GM21717 (cell line): ENCODE results near the gene RHOT1.

Experiments
- ATAC-seq: cut with Tn5 transposase; IDR thresholded peaks from one replicate; pipeline ENCODE4 v1.9.1; 2021; ENCODE audit warnings: mild to moderate bottlenecking, moderate library complexity; ENCODE audit not compliant: unreplicated experiment

The RHOT1 gene

GRCh38 chr17:32266389-32267301 lies 124.3 kb downstream of the RHOT1 start:
- ATAC-seq: no peak

DNA sequence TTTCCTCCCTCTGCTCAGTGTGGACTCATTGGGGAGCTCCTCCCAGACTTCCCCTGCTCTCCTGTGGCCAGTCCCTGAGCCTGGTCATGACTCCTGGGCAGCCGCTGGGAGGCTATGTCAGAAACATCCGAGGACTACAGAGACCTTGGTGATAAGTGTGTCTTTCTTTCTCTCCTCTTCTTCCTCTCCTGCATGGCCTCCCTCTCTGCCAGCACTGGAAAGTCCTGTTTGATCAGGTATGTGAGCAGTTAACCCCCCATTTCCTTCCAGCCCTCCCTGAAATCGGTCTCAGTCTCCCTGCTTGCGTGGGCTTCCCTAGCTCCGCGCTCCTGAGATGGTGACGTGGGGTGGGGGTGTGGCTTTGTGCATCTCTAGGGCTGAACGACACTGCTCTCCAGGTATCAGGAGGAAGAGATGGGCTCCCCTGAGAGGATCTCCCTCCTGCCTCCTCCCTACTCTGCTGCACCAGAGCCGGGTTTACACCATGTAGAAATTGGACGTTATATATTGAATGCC lies 125.4 kb downstream of the RHOT1 start:
- ATAC-seq: no peak

DNA sequence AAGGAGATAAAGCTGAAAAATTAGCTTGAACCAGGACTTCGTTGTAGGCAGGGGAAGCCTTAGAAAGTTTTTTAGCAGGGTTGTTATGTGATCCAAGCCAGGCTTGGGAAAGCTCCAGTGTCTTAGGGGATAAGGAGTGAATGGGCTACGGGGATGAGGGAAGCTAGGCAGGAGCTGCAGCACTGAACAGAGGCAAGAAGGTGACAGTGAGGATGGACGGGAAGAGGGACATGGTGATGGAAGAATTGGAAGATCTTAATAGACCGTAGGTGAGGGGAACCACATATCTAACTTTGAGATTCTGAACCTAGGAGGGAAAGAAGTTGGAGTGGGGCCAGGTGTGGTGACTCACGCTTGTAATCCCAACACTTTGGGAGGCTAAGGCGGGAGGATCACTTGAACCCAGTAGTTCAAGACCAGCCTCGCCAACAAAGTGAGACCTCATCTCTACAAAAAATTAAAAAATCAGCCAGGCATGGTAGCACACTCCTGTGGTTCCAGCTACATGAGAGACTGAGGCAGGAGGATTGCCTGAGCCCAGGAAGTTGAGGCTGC lies 126.5 kb downstream of the RHOT1 start:
- ATAC-seq: no peak

DNA sequence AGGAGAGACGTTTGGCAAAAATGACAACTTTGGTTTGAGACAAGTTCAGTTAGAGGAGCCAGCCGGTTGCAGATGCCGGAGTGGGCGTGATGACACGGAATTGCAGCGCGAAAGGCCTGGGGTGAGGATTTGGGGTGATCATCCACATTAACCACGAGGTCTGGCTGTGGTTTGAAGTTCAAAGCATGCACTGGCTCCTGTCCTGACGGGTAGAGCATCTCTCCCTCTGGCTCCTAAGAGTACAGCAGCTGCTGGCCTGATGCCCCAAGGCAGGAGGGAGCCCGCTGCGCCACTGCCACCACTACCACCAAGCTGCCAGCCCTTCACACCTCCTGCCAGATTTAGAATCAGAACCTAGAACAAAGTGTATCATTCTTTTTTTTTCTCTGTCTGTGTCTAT lies 127.1 kb downstream of the RHOT1 start:
- no peak for ATAC-seq

DNA sequence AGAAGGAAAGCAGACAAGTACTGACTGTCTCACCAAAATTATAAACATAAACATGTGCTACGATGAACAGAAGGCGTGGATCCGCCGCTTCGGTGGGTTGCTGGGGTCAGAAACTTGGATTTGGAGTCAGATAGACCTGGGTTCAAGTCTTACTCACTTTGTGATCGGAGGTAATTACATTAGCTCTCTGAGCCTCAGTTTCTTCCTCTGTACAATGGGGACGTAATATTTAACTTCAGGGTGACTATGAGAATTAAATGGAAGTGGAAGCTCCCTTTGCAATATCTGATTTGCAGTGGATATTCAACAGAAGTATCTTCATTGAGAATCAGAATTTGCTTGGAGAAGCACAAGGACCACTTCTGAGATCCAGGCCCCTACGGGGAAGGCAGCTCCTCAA lies 129.5 kb downstream of the RHOT1 start:
- no peak for ATAC-seq

DNA sequence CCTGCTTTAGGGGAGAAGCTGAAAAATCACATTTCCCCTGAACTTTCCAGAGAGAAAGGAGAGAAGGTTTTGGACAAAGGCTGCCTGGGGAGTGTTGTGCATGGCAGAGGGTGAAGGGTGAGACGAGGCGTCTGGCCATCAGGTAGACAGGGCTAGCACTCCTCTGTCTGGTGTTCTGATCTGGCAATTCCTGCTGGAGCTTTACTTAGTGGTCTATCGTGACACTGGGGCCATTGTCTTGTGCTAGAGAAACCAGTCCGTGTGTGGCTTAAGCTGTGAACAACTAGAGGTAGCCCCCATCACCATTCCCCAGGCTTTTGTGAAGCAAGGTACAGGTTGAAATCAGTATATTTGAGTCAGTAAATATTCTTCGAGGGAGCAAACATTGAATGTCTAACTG lies 131.8 kb downstream of the RHOT1 start:
- ATAC-seq: no peak

GRCh38 chr17:32274643-32275042 lies 132.3 kb downstream of the RHOT1 start:
- no peak for ATAC-seq
